ENCODE data around the gene SLC8A1. TPM values are rescaled to one million over a fixed set of nuclear protein-coding genes. Genes with fewer than 3 reads are reported as not detected.

Gene SLC8A1
- 1,000 to 10,000 TPM in 5 of 9 donors, 100 to 1,000 TPM in 4; 674 to 1,521 (median 1,074) TPM for total RNA-seq
- polyA plus RNA-seq = 10 to 100 TPM; 61.9 to 65.3 TPM
- long read RNA-seq, donor 1, partial matches to known transcripts = 39 of 170 reads
- long read RNA-seq, donor 1, other reads (novel, unspliced or antisense) = 131 of 170 reads
- long read RNA-seq, donor 2, partial matches to known transcripts = 34 of 112 reads
- long read RNA-seq, donor 2, other reads (novel, unspliced or antisense) = 78 of 112 reads
- long read RNA-seq, donor 3, partial matches to known transcripts = 32 of 122 reads
- long read RNA-seq, donor 3, other reads (novel, unspliced or antisense) = 90 of 122 reads

DNA sequence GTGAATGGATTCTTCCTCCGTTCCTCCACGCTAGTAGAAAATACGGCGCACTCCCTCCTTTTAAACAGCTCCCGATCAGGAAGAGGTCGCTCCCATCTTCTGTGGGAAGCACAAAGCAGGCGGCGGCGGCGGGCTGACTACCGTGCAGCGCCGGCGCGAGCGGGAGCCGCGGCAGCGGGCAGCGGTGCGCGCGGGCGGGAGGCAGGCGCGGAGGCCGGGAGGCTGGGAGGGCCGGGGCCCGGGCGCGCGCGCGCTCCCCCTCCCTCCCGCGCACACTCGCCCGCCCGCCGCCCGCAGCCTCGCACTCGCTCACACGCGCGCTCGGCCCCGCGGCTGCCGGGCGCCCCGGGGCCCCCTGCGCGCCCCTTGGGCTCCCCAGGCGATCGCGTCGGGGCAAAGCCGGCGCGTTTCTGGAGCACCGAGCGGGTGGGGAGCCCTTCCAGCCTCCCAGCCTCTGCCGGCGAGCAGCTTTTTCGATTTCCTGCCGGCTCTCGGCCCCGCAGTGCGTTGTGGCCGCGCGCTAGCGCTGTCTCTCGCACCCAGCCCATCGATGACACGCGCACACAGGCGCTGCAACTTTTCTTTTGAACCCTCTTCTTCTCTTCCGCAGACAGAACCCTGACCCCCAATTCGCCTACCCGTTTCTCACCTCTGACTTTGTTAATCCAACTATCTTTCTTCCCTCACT, at the start of gene SLC8A1:
Gene SLC8A1 (minus strand): TSS at position 173 of the 688 bp plus-strand sequence.
- ATAC-seq (peak in 3 of 4 donors; percentile 23 to 62 (median 61)), DNase-seq (peak; percentile 28 to 79 (median 52))
- Histone ChIP-seq H3K4me3 (peak within 1 kb of the TSS; percentile 42 to 71 (median 60)), H3K9me3 (no peaks in the 10 kb centered on the region), H3K36me3 (no peaks in the 10 kb centered on the region), H3K27me3 (no peaks in the 10 kb centered on the region), H3K27ac (peak within 1 kb of the TSS; percentile 52 to 93 (median 80)), H3K4me1 (peaks cover 0 to 74% (median 47%) of the 10 kb centered on the region in 12 donors)
- WGBS, 4 donors = 1 to 2% (median 1%) methylated on average over 19 to 82 of the region's 82 CpGs
- intact Hi-C loops (cut with DNase I) = loop anchor here in 8 of 10 donors (2.0 to 10.0 kb wide), 11 partner anchors 35 to 537 kb away; no protein-coding TSS in a partner anchor
- TF ChIP-seq, protein P1, sequence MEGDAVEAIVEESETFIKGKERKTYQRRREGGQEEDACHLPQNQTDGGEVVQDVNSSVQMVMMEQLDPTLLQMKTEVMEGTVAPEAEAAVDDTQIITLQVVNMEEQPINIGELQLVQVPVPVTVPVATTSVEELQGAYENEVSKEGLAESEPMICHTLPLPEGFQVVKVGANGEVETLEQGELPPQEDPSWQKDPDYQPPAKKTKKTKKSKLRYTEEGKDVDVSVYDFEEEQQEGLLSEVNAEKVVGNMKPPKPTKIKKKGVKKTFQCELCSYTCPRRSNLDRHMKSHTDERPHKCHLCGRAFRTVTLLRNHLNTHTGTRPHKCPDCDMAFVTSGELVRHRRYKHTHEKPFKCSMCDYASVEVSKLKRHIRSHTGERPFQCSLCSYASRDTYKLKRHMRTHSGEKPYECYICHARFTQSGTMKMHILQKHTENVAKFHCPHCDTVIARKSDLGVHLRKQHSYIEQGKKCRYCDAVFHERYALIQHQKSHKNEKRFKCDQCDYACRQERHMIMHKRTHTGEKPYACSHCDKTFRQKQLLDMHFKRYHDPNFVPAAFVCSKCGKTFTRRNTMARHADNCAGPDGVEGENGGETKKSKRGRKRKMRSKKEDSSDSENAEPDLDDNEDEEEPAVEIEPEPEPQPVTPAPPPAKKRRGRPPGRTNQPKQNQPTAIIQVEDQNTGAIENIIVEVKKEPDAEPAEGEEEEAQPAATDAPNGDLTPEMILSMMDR (IDR thresholded peaks at IDR 0.05) = no peak
- no peak for TF ChIP-seq POLR2A (IDR thresholded peaks at IDR 0.05)

DNA sequence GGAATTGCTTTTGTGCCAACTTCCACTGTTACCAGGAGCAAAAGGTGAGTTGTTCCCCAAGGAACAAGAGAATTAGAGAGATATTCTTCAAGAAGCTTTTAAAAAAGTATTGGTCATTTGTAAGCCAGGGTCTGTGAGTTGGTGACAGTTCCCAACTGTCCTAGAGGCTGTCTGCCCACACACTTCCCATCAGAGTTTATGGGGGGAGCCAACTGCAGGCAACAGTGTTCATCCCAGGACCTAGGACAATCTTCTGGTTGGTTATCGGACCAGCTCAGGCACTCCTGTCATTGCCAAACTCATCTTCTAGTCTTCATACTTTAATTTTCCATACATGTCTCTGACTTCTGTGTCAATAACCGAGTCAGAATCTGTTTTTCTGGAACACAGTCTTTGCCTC, 47.5 kb upstream of the SLC8A1 start:
- TF ChIP-seq, protein P1 (IDR thresholded peaks at IDR 0.05) = no peak
- TF ChIP-seq POLR2A (IDR thresholded peaks at IDR 0.05) = no peak
- DNase-seq (no peak), ATAC-seq (peak in 1 of 4 donors; percentile 56)
- Histone ChIP-seq H3K4me3 (peak overlapping the region in 1 of 12 donors; percentile 17), H3K27me3 (no peaks in the 10 kb centered on the region), H3K36me3 (no peaks in the 10 kb centered on the region), H3K9me3 (no peaks in the 10 kb centered on the region), H3K4me1 (peaks cover 0 to 47% (median 17%) of the 10 kb centered on the region in 12 donors), H3K27ac (peak overlapping the region in 4 of 12 donors; percentile 3 to 31 (median 8))
- intact Hi-C loops (cut with DNase I) = no loop called here
- 50 to 67% (median 60%) methylated on average over 2 of the region's 2 CpGs for WGBS, 4 donors

DNA sequence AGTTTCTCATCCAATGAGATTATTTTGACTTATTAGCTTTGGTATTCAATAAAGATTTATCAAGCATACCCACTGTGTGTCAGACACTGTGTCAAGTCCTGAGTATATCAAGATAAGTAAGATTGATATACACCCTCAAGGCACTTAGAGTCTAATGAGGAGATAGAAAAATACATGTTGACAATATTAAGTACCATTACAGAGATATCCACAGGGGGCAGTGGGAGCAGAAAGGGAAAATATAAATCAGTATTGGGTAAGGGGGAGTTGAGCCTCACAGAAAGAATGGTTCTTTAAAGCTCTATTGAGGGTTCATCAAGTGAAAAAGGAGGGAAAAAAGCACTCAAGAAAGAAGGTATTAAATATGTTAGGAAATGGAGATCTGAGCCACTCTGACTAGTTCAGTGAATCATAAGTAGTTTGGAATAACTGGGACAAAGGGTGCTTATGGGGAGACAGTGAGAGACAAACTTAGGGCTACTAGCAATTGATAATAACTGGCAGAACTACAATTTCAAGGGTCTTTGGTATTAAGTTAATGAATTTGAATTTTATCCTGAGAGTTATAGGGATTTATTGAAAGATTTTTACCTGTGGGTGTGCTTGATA, 45.5 kb upstream of the SLC8A1 start:
- peak in 1 of 4 donors; percentile 24 for ATAC-seq
- intact Hi-C loops (cut with DNase I) = no loop called here
- TF ChIP-seq, protein P1 (IDR thresholded peaks at IDR 0.05) = peak in 2 of 12 donors; percentile 6 to 10
- no peak for TF ChIP-seq POLR2A (IDR thresholded peaks at IDR 0.05)
- Histone ChIP-seq H3K36me3 (no peaks in the 10 kb centered on the region), H3K9me3 (no peaks in the 10 kb centered on the region), H3K27me3 (no peaks in the 10 kb centered on the region), H3K4me3 (no peak overlapping the region), H3K4me1 (peaks cover 0 to 51% (median 15%) of the 10 kb centered on the region in 12 donors), H3K27ac (peak overlapping the region in 2 of 12 donors; percentile 28 to 47)
- no peak for DNase-seq

DNA sequence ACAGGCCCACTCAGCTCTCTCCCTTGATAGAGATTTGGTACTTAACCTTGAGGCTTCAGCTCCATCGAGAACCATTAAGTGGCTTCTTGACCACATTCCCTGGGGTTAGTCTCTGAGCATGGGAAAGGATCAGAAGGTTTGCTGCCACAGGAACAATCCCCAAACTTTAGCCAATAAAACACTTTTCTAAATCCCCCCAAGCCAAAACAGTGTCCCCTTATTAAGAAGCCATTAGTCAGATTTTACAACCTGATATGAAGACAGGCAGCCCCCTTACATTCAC, 37.7 kb upstream of the SLC8A1 start:
- no peaks in the 10 kb centered on the region for H3K9me3 ChIP-seq
- H3K27me3 ChIP-seq = no peaks in the 10 kb centered on the region
- peak overlapping the region; percentile 37 to 82 (median 71) for H3K27ac ChIP-seq
- peak overlapping the region; percentile 17 to 62 (median 49) for H3K4me3 ChIP-seq
- ATAC-seq (no peak), DNase-seq (no peak)
- 16 to 23% (median 18%) methylated on average over 1 of the region's 1 CpG for WGBS, 4 donors
- TF ChIP-seq, protein P1 (IDR thresholded peaks at IDR 0.05) = no peak
- TF ChIP-seq POLR2A (IDR thresholded peaks at IDR 0.05) = no peak
- H3K4me1 ChIP-seq = peaks cover 0 to 61% (median 28%) of the 10 kb centered on the region in 12 donors
- H3K36me3 ChIP-seq = no peaks in the 10 kb centered on the region
- intact Hi-C loops (cut with DNase I) = loop anchor here in 4 of 10 donors (2.0 to 10.0 kb wide), 4 partner anchors 23 to 265 kb away; partner anchors contain the start of gene SLC8A1 (in 1 of the 4)
